Peyer's patch (tissue), 4 donors: ENCODE measurements around the gene NRXN3. TPM values are rescaled to one million over a fixed set of nuclear protein-coding genes. Genes with fewer than 3 reads are reported as not detected.
A peak's percentile ranks its signal among the peaks of the same experiment; 100 is the strongest.

ENCODE experiments used
- DNase-seq, 3 donors: peaks; one replicate each; pipeline ENCODE4 v3.0.0-alpha.2; 2017 to 2019
- H3K27ac ChIP-seq, 4 donors: fragments of 200-600 bp; sonication (generic); one replicate each; pipeline ENCODE4 v1.5.1; 2016 to 2019
- H3K27me3 ChIP-seq, 2 donors: fragments of 200-600 bp; sonication (generic); one replicate each; pipeline ENCODE4 v1.5.1; 2019
- H3K36me3 ChIP-seq, 3 donors: fragments of 200-600 bp; sonication (generic); one replicate each; pipeline ENCODE4 v1.5.1; 2016 to 2019
- H3K4me1 ChIP-seq, 4 donors: fragments of 200-600 bp; sonication (generic); one replicate each; pipeline ENCODE4 v1.5.1; 2016 to 2019
- H3K4me3 ChIP-seq, 4 donors: fragments of 200-600 bp; sonication (generic); 1 replicate in 3 of 4; 2 replicates in 1 of 4; pipeline ENCODE4 v1.5.1; 2016 to 2019; ENCODE audit warnings: mild to moderate bottlenecking in 1 of 4
- H3K9me3 ChIP-seq, 4 donors: fragments of 200-600 bp; sonication (generic); one replicate each; pipeline ENCODE4 v1.5.1; 2016 to 2019; ENCODE audit warnings: mild to moderate bottlenecking in 1 of 4
- CTCF ChIP-seq, 6 experiments: fragments of 450-650 bp in 4 of 6; fragments of 200-600 bp in 2 of 6; sonication (generic) in 1 of 6; IDR thresholded peaks; one replicate each; pipeline ENCODE4 v1.5.1; 2017 to 2019; ENCODE audit warnings: antibody characterized with exemption in 6 of 6, mild to moderate bottlenecking in 3 of 6, moderate library complexity in 1 of 6
- POLR2A ChIP-seq, 2 donors: fragments of 450-650 bp; IDR thresholded peaks; one replicate each; pipeline ENCODE4 v1.5.1; 2017; ENCODE audit warnings: antibody characterized with exemption in 2 of 2, mild to moderate bottlenecking in 2 of 2, moderate library complexity in 2 of 2
- total RNA-seq, 4 donors: library from RNA; depleted of rRNA; stranded (reverse); fragments of >200 nt; gene quantifications; one replicate each; pipeline ENCODE4 v1.1.0, GENCODE V29; 2016

The NRXN3 gene
- total RNA-seq, 4 donors from 2014 or later, result 1.6 to 10.2 (median 4.4) TPM

GRCh38 chr14:79467835-79468234 lies 1297.7 kb downstream of the NRXN3 start:
- Histone ChIP-seq H3K4me3 (no peak overlapping the region), H3K27ac (no peak overlapping the region), H3K4me1 (no peaks in the 10 kb centered on the region), H3K27me3 (no peaks in the 10 kb centered on the region), H3K36me3 (no peaks in the 10 kb centered on the region), H3K9me3 (no peaks in the 10 kb centered on the region)
- TF ChIP-seq CTCF (IDR thresholded peaks at IDR 0.05) (no peak), POLR2A (IDR thresholded peaks at IDR 0.05) (no peak)
- peak in 1 of 3 donors; percentile 64 for DNase-seq

GRCh38 chr14:79468486-79468885 lies 1298.3 kb downstream of the NRXN3 start:
- no peak for DNase-seq
- no peaks in the 10 kb centered on the region for H3K4me1 ChIP-seq
- no peak overlapping the region for H3K4me3 ChIP-seq
- no peak for TF ChIP-seq POLR2A (IDR thresholded peaks at IDR 0.05)
- no peak for TF ChIP-seq CTCF (IDR thresholded peaks at IDR 0.05)
- H3K27ac ChIP-seq, result no peak overlapping the region
- H3K9me3 ChIP-seq, result no peaks in the 10 kb centered on the region
- no peaks in the 10 kb centered on the region for H3K36me3 ChIP-seq
- H3K27me3 ChIP-seq, result no peaks in the 10 kb centered on the region

- H3K4me1 ChIP-seq, result no peaks in the 10 kb centered on the region
- H3K9me3 ChIP-seq, result no peaks in the 10 kb centered on the region
- H3K4me3 ChIP-seq, result no peak overlapping the region
- H3K36me3 ChIP-seq, result no peaks in the 10 kb centered on the region
- H3K27ac ChIP-seq, result no peak overlapping the region
- no peaks in the 10 kb centered on the region for H3K27me3 ChIP-seq
- no peak for DNase-seq
- no peak for TF ChIP-seq POLR2A (IDR thresholded peaks at IDR 0.05)
- TF ChIP-seq CTCF (IDR thresholded peaks at IDR 0.05), result no peak
Measured at GRCh38 chr14:79473651-79474050, 1303.5 kb downstream of the NRXN3 start.

GRCh38 chr14:79475887-79476532 lies 1305.8 kb downstream of the NRXN3 start:
- Histone ChIP-seq H3K4me3 (no peak overlapping the region), H3K27me3 (no peaks in the 10 kb centered on the region), H3K27ac (no peak overlapping the region), H3K4me1 (no peaks in the 10 kb centered on the region), H3K9me3 (no peaks in the 10 kb centered on the region), H3K36me3 (no peaks in the 10 kb centered on the region)
- no peak for TF ChIP-seq POLR2A (IDR thresholded peaks at IDR 0.05)
- no peak for TF ChIP-seq CTCF (IDR thresholded peaks at IDR 0.05)
- no peak for DNase-seq

GRCh38 chr14:79476552-79476951 lies 1306.4 kb downstream of the NRXN3 start:
- no peaks in the 10 kb centered on the region for H3K27me3 ChIP-seq
- no peaks in the 10 kb centered on the region for H3K9me3 ChIP-seq
- TF ChIP-seq POLR2A (IDR thresholded peaks at IDR 0.05) (no peak), CTCF (IDR thresholded peaks at IDR 0.05) (no peak)
- H3K4me3 ChIP-seq, result no peak overlapping the region
- H3K27ac ChIP-seq, result no peak overlapping the region
- H3K36me3 ChIP-seq, result no peaks in the 10 kb centered on the region
- no peaks in the 10 kb centered on the region for H3K4me1 ChIP-seq
- DNase-seq, result no peak

GRCh38 chr14:79480212-79480611 lies 1310.0 kb downstream of the NRXN3 start:
- H3K27me3 ChIP-seq, result no peaks in the 10 kb centered on the region
- no peaks in the 10 kb centered on the region for H3K4me1 ChIP-seq
- H3K4me3 ChIP-seq, result no peak overlapping the region
- TF ChIP-seq CTCF (IDR thresholded peaks at IDR 0.05) (no peak), POLR2A (IDR thresholded peaks at IDR 0.05) (no peak)
- DNase-seq, result no peak
- no peaks in the 10 kb centered on the region for H3K36me3 ChIP-seq
- H3K27ac ChIP-seq, result no peak overlapping the region
- H3K9me3 ChIP-seq, result no peaks in the 10 kb centered on the region
